ENCODE measurements around the gene USP53. TPM values are rescaled to one million over a fixed set of nuclear protein-coding genes. Genes with fewer than 3 reads are reported as not detected.

The USP53 gene
- polyA plus RNA-seq, 1 of the 3 experiments (the other 2 are of a cell fraction), result 8.1 TPM

DNA sequence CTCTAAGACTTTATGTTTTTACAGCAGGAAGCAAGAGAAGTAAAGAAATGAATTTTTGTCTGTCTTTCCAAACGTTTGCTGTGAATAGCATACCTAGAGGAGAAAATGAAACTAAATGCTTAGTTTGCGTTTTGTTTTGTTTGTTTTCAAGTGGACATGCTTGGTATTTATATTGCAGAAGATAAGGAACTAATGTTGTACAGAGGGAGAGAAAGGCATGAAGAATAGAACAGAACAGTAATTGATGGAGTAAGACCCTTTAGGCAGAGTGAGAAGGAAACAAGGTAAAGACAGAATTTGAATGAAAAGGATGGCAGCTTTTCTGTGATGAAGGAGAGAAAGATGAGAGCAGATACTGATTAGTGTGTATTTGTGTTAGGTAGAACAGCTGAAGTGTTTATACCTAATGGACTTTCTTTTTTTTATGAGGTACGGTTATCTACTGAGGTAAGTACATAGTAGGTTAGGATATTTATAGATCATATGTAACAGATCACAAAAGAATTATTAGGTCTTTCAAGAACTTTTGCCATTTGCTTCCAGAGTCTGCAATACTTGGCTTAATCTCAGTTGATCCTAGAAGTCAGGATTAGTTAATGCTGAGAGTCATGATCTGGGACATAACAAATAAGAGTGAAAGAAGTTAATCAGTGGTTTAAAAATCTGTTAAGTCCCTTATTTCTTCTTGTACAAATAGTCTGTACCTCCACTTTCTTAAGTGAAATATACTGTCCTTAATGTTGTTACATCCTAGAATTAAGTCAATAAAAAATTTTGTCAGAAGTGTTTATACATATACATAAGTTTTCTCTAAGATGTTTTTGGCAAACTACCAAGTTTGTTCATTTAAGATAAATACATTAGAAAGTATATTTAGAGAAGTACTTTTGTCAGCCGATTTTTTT is 72.6 kb downstream of the USP53 start:
- peak overlapping the region; percentile 13 to 58; a peak in 2 of 4 replicates for H3K27ac ChIP-seq (ENCODE audit: low read depth in 2 of 2, low read length in 1 of 2)
- H3K9me2 ChIP-seq, result no peaks in the 10 kb centered on the region
- no peaks in the 10 kb centered on the region for H3K79me2 ChIP-seq (ENCODE audit: insufficient read depth)
- H3K9ac ChIP-seq, result peak overlapping the region; percentile 4; the same call in 1 of the 2 replicates
- TF ChIP-seq, protein P1, sequence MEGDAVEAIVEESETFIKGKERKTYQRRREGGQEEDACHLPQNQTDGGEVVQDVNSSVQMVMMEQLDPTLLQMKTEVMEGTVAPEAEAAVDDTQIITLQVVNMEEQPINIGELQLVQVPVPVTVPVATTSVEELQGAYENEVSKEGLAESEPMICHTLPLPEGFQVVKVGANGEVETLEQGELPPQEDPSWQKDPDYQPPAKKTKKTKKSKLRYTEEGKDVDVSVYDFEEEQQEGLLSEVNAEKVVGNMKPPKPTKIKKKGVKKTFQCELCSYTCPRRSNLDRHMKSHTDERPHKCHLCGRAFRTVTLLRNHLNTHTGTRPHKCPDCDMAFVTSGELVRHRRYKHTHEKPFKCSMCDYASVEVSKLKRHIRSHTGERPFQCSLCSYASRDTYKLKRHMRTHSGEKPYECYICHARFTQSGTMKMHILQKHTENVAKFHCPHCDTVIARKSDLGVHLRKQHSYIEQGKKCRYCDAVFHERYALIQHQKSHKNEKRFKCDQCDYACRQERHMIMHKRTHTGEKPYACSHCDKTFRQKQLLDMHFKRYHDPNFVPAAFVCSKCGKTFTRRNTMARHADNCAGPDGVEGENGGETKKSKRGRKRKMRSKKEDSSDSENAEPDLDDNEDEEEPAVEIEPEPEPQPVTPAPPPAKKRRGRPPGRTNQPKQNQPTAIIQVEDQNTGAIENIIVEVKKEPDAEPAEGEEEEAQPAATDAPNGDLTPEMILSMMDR (IDR thresholded peaks at IDR 0.05), result peak; percentile 13; the same call in 1 of the 2 replicates
- TF ChIP-seq MXI1 (IDR thresholded peaks at IDR 0.05; ENCODE audit: low read depth, low read length) (no peak), TAF1 (IDR thresholded peaks at IDR 0.05; ENCODE audit: borderline replicate concordance, low read depth, low read length) (no peak)
- no peaks in the 10 kb centered on the region for H3K27me3 ChIP-seq (ENCODE audit: insufficient read depth)
- POLR2A ChIA-PET, result no interaction called here
- H3K4me2 ChIP-seq, result peak overlapping the region; percentile 59
- H2AFZ ChIP-seq (ENCODE audit: low read depth), result peak overlapping the region; percentile 42; the same call in 1 of the 2 replicates
- H3K36me3 ChIP-seq (replicated peaks in 1 of 2; ENCODE audit: control insufficient read depth in 1 of 2, insufficient read depth in 2 of 2, low read length in 1 of 2), result peaks cover 3 to 6% of the 10 kb centered on the region in 2 experiments
- DNase-seq, result no peak
- H3F3A ChIP-seq (replicated peaks; ENCODE audit: insufficient read depth), result peaks cover 4% of the 10 kb centered on the region
- CTCF ChIA-PET, result interaction anchor here (0.8 to 1.0 kb wide), 2 partner anchors 243 to 304 kb away, joined by 3 read pairs; no protein-coding TSS in a partner anchor
- H4K20me1 ChIP-seq (ENCODE audit: insufficient read depth), result no peaks in the 10 kb centered on the region
- WGBS (ENCODE audit: low lambda C conversion rate), result 32% methylated on average over 4 of the region's 4 CpGs
- peak overlapping the region; percentile 19 to 31; a peak in 3 of 4 replicates for H3K4me3 ChIP-seq (ENCODE audit: low read depth in 2 of 2, low read length in 1 of 2)
- H3K9me3 ChIP-seq, result no peaks in the 10 kb centered on the region
- H3K4me1 ChIP-seq (ENCODE audit: control insufficient read depth in 1 of 2, insufficient read depth in 2 of 2, low read depth in 1 of 2, low read length in 1 of 2), result no peaks in the 10 kb centered on the region; a peak in 2 of 4 replicates

- Histone ChIP-seq H3K4me2 (no peak overlapping the region), H2AFZ (ENCODE audit: low read depth) (no peak overlapping the region), H3F3A (replicated peaks; ENCODE audit: insufficient read depth) (peaks cover 4% of the 10 kb centered on the region), H3K27me3 (ENCODE audit: insufficient read depth) (no peaks in the 10 kb centered on the region), H3K27ac (ENCODE audit: low read depth in 2 of 2, low read length in 1 of 2) (no peak overlapping the region; a peak in 1 of 4 replicates), H3K79me2 (ENCODE audit: insufficient read depth) (no peaks in the 10 kb centered on the region), H4K20me1 (ENCODE audit: insufficient read depth) (no peaks in the 10 kb centered on the region), H3K9me3 (no peaks in the 10 kb centered on the region), H3K4me1 (ENCODE audit: control insufficient read depth in 1 of 2, insufficient read depth in 2 of 2, low read depth in 1 of 2, low read length in 1 of 2) (no peaks in the 10 kb centered on the region; a peak in 2 of 4 replicates), H3K9ac (no peak overlapping the region), H3K4me3 (ENCODE audit: low read depth in 2 of 2, low read length in 1 of 2) (no peak overlapping the region), H3K9me2 (no peaks in the 10 kb centered on the region), H3K36me3 (replicated peaks in 1 of 2; ENCODE audit: control insufficient read depth in 1 of 2, insufficient read depth in 2 of 2, low read length in 1 of 2) (peaks cover 3 to 13% of the 10 kb centered on the region in 2 experiments)
- 45% methylated on average over 3 of the region's 3 CpGs for WGBS (ENCODE audit: low lambda C conversion rate)
- CTCF ChIA-PET, result interaction anchor here (0.6 to 1.1 kb wide), 12 partner anchors 11 to 540 kb away, joined by 3 to 5 read pairs (median 4); a partner anchor contains a TSS
- POLR2A ChIA-PET, result no interaction called here
- TF ChIP-seq GATA2 (CRISPR knock-in tag; IDR thresholded peaks at IDR 0.05) (no peak), YY1 (IDR thresholded peaks at IDR 0.05; ENCODE audit: low read depth) (no peak), SMC3 (IDR thresholded peaks at IDR 0.05; ENCODE audit: low read depth, low read length) (peak; percentile 69), RAD21 (IDR thresholded peaks at IDR 0.05; ENCODE audit: low read length) (peak; percentile 86)
- TF ChIP-seq, protein P1 (IDR thresholded peaks at IDR 0.05), result peak; percentile 80
- peak; percentile 32 for DNase-seq
These were observed 74.0 kb downstream of the USP53 start for GRCh38 chr4:119286377-119287002.

All from SK-N-SH (cell line).